ENCODE measurements around the gene LMAN2.
"Not testable (repeated sequence)": the region's sequence is repeated elsewhere in the genome, so short reads cannot be mapped to it uniquely, and the experiment has no call there.

LMAN2 gene

DNA sequence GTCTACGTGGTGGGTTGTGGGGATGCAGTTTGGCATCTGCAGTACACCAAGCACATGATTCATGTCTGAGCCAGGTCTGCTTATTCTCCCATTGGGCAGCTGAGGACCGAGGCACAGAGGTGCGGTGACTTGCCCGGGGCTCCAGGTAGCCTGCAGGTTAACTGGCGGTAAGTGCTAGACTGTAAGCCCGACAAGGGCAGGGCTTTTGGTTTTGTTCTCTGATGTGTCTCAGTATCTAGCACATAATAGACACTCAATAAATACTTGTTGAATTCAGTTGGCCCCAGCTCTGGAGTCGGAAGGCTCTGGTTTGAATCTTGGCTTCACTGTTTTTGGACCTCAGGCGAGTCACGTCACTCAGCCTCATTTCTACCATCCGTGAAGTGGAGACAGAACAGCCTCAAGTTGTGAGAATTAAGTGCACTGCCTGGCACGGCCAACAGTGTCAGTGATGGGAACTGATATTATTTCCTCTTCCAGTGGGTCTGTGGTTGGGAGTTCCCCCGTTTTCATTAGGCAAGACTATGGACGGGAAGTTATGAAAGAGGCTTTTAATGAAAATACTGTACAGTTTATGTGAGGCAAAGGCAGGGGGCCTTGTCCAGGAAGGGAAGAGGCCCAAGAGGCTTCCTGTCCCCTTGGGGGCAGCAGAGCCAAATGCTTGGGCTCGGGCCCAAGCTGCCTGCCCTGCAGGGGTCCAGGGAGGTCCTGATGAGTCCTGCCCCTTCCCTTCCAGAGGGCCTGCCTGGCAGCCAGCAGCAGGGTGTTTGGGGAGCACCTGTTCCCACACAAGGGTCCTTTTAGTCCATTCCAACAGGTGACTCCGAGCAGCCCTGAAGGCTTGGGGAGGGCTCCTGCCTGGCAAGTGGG is 44.6 kb downstream of the LMAN2 start:
- DNase-seq (ENCODE audit: low read depth, low spot score) = no peak

DNA sequence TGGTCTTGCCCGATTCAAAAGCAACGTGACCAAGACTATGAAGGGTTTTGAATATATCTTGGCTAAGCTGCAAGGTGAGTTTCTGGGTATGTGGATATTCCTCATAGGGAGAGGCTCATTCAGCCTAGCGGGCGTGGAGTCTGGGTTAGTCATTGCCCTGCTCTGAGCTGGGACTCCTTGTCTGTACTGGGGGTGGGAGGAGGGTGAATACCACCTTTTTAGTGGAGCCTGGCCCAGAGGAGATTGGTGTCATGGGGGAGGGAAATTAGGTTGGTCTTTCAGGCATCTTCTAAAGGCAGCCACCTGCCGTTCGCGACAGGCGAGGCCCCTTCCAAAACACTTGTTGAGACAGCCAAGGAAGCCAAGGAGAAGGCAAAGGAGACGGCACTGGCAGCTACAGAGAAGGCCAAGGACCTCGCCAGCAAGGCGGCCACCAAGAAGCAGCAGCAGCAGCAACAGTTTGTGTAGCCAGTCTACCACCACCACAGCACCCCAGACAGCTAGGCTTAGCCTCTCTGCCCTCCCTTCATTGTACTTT is 45.3 kb downstream of the LMAN2 start:
- DNase-seq (ENCODE audit: low read depth, low spot score) = not testable (repeated sequence)

DNA sequence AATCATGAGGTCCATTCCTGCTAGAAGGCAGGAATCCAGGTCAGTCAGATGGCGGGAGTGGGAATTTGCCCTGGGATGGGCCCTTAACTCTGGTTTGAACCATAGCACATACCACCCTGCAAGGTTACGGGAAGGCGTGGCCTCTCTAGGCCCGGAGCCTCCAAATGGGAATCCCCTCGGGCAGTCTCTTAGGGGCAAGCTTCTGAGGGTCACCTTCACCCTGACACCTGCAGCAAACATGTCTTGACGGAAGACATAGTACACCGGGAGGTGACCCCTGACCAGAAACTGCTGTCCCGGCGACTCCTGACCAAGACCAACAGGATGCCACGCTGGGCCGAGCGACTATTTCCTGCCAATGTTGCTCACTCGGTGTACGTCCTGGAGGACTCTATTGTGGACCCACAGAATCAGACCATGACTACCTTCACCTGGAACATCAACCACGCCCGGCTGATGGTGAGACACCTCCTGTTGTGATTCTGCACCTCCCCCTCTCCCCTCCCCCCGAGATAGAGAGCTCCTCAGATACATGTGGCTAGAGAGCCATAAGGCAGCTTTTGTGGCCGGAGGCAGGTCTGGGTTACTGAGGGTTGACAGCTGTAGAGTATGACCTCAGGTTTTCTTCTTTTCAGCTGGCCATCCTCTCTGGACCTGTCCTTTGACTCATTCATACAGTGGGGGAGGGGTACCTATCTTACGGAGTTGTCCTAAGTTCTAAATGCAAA is 46.9 kb downstream of the LMAN2 start:
- no peak for DNase-seq (ENCODE audit: low read depth, low spot score)

DNA sequence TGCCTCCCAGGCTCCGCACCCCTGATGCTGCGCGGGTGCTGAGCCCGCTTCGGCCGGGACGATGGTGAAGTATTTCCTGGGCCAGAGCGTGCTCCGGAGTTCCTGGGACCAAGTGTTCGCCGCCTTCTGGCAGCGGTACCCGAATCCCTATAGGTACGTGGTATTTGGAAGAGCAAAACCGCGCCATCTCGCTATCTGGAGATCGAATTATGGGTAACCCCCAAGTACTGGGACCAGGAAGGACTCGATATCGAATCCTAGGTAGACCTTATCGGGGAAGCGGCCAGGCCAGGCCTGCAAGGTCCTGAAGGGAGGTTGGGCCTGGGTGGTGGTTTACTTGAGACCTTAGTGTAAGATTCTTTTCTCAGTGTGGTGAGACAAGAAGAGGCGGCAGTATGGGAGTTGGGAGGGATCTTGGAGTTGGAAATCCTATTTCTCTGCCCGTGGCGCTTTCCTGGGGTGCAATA is 47.5 kb downstream of the LMAN2 start:
- DNase-seq (ENCODE audit: low read depth, low spot score) = no peak

DNA sequence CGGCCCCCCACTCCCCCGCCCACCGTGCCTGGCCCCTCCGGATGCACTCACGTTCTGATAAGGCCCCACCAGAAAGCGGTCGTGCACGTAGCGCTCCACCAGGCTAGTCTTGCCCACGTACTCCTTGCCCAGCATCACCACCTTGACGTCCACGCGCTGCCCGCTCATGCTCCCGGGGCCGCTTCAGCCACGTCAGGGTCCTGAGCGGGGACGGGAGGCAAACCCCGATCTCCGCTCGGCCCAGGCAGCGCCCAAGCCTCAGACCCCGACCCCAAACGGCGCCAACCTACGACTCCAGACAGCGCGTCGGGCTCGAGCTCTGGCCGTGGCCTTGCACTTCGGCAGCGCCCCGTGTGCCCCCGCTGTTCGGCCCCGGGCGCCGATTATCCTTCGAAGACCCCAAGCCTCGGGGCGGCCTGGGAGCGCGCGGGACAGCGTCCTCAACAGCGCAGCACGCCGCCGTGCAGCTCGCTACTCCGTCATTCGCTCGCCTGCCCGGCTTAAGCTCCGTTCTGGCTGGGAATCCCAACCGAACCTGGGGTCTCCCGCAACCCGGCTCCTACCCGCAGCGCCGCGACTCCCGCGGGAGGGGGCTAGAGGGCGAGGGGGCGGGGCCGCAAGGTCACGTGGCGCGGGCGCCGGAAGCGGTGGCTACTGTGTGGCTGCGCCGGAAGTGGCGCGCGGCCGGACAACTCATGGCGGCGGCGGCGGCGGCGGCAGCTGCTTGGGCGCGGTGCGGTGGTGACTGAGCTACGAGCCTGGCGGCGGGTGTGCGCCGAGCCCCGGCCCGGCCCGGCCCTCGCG is 48.1 kb downstream of the LMAN2 start, which contains the start of the genes PRELID1 and RAB24:
Gene PRELID1 (plus strand): TSS at position 679 of the 804 bp plus-strand sequence. CDS start 187 bp downstream, outside the sequence.
Gene RAB24 (minus strand): TSS at position 599 of the 804 bp plus-strand sequence. CDS start 431 bp downstream, at position 168.
- no peak for DNase-seq (ENCODE audit: low read depth, low spot score)

DNA sequence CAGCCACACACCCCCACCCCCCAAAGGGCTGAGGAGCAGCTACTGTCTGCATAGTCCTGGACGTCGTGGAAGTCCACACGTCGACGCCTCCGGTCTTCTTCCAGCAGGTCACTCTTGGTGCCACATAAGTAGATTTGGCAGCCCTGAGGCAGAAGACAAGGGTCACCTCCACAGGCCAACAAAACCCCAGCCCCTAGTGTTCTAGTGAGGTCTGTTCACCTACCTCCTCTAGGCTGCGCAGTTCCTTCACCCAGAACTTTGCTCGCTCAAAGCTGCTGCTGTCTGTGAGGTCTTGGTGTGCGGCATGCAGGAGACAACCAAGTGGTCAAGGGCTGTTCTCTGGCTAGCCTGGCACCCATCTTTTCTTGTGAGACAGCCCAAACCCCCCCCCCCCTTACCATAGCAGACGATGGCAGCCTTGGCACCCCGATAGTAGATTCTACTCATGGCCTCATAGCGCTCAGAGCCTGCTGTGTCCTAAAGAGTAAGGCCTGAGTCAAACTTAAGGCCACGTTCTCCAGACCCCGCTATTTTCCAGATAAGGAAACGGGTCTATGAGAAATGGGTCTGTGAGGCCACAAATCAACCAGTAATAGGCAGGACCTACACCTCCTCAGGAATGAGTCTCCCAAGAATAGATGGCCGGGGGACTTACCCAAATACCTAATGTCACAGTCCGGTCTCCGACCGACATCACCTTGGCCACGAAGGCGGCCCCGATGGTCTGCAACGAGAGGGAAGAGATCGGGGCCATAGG is 48.9 kb downstream of the LMAN2 start:
- DNase-seq (ENCODE audit: low read depth, low spot score) = no peak

DNA sequence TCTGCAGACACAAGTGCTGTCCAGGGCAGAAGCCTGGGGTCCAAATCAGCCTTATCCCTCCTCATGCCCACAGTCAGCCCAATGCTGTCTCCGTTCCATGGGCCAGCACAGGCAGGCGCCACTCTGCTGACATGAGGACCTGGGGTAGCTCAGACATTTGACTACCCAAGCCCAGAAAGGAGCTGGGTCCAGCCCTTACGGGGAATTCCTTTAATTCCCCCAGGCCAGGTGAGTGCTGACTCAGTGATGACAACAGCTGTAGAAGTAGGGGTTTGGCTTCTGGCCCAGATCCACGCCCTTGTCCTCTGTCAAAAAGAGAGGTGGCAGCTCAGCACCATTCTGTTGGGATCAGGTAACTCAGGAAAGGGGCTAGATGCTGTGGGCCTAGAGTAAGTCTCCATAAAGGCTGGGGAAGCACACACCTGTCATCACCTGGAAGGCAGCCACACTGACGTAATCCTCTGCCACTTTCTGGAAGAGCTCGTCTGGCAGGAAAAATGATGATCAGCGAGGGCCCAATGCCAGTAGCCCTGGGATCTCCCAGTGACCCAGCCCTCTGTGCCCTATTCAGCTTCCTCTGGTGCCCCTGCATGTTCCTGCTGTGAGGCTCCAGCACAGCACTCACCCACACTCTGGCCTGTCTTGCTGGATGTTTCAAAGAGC is 49.8 kb downstream of the LMAN2 start:
- no peak for DNase-seq (ENCODE audit: low read depth, low spot score)

DNA sequence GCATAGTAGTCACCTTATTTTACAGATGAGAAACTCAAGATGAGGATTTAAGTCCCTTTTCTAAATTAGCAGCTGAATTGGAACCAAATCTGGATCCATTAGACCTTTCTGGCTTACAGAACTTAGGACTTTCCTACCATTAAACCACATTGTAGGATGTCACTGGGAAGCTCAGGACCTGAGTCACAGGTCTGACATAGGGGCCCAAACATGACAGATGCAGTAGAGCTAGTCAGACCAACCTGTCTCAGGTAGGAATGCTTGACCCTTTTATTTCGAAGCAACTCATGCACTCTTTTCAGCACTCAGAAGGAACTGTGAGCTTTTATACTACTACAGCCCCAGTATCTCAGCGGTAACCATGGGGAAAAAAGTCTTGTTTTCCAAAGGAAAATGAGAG is 50.5 kb downstream of the LMAN2 start:
- no peak for DNase-seq (ENCODE audit: low read depth, low spot score)

DNA sequence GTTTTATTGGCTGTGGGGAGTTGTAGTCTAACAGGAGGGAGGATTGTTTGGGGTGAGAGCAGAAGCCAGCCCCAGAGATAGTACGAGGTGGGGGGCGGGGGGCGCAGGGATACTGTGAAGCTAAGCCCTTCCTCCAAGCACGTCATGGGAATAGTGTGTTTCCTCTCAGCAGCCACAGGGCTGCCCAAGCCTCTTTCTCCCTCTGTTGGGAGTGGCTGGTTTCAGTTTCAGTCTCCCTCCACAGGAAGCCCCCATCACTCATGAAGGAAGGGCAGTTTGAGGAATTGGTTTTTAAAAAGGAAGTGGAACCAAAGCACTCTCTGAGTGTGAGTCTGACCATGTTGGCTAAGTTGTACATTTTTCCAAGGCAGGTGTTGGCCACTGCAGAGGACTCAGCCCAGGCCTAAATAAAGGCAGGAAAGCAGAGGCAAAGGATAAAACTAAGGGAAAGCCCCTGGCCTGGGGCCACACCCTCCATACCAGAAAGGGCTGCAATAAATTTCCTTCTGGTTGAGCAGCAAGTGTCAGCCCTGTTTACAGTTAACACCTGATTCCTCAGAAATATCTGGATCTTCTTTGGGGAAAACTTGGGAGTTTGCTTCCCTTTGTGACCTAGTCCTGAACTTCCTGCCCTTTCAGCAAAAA is 51.1 kb downstream of the LMAN2 start:
- peak; percentile 58 for DNase-seq (ENCODE audit: low read depth, low spot score)

DNA sequence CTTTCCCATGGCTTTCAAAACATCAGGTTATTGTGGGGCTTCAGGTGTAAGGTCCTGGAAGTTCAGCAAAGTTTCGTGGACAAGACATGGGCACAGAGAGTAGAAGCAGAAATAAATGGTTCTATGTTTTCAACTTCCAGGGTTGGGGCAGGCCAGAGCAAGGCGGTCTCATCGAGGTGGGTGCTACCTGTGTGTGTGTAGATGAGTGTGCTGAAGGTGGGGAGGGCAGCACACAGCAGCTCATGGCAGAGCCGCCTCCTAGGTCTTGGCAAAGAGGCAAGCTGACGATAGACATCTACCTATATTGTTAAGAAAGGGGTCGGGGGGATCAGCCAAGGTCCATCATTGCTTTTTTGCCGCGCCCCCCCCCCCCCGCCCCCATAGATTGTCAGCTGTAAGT is 51.8 kb downstream of the LMAN2 start:
- DNase-seq (ENCODE audit: low read depth, low spot score) = no peak

DNA sequence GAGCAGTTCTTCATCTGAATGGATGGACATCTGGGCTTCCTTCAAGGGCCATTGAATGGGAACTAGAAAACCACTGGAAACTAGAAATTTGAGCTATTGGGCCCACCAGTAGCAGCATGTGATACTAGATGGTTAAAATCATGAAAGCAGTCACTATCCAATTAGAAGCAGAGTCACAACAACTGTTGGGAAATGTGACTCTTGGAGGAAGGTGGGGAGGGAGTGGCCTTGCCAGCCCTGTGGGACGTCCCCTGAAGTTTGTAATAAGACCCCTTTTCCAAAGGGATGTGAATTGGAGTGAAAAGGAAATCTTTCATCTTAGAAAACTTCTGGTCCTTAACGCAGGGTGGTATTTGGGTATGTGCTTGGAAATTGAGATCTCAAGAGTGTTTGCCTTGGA is 53.5 kb downstream of the LMAN2 start:
- DNase-seq (ENCODE audit: low read depth, low spot score) = no peak

DNA sequence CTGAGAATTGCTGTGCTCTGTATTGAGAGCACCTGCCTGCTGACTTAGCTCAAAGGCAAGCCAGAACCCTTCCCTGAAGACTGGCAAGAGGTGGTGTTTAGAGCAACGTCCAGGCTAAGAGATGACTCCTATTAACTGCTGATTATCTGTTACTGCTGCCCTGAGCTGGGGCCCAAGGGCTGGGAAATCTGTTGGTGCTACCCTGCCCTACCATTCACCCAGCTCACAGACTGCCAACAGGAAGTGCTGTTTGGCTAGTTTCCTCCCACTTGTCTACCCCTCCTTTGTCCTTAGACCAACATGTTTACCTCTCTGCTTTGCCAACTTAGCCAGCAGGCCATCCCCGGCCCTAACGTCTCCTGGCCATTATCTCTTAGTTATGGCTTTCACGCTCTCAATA is 54.9 kb downstream of the LMAN2 start:
- no peak for DNase-seq (ENCODE audit: low read depth, low spot score)

DNA sequence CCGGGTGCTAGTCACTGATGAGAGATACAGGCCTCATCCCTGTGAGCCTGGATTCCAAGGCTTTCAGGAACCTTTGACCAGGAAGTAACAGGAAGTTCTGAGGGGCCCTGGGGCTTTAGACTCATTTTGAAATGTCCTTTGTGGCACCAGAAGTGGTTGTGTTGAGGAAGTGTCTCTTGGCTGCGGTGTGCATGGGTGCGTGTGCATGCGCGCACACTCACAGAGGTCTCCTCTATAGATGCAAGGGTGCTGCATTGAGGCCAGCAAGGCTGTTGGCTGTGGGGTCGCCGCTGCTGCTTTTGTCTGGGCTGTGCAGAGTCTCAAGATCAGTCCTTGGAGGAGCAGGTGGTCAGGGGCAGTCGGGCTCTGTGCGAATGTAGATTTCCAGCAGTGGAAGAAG is 55.5 kb downstream of the LMAN2 start:
- no peak for DNase-seq (ENCODE audit: low read depth, low spot score)

DNA sequence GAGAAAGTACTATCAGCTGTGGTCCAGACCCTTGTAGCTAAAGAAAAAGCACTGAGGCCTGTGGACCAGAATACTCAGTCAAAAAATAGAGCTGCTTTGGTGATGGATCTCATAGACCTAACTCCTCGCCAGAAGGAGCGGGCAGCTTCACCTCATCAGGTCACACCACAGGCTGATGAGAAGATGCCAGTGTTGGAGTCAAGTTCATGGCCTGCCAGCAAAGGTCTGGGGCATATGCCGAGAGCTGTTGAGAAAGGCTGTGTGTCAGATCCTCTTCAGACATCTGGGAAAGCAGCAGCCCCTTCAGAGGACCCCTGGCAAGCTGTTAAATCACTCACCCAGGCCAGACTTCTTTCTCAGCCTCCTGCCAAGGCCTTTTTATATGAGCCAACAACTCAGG is 56.8 kb downstream of the LMAN2 start:
- no peak for DNase-seq (ENCODE audit: low read depth, low spot score)

DNA sequence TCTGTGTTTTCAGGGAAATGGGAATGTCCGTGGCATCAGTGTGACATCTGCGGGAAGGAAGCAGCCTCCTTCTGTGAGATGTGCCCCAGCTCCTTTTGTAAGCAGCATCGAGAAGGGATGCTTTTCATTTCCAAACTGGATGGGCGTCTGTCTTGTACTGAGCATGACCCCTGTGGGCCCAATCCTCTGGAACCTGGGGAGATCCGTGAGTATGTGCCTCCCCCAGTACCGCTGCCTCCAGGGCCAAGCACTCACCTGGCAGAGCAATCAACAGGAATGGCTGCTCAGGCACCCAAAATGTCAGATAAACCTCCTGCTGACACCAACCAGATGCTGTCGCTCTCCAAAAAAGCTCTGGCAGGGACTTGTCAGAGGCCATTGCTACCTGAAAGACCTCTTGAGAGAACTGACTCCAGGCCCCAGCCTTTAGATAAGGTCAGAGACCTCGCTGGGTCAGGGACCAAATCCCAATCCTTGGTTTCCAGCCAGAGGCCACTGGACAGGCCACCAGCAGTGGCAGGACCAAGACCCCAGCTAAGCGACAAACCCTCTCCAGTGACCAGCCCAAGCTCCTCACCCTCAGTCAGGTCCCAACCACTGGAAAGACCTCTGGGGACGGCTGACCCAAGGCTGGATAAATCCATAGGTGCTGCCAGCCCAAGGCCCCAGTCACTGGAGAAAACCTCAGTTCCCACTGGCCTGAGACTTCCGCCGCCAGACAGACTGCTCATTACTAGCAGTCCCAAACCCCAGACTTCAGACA is 57.5 kb downstream of the LMAN2 start:
- DNase-seq (ENCODE audit: low read depth, low spot score) = no peak

DNA sequence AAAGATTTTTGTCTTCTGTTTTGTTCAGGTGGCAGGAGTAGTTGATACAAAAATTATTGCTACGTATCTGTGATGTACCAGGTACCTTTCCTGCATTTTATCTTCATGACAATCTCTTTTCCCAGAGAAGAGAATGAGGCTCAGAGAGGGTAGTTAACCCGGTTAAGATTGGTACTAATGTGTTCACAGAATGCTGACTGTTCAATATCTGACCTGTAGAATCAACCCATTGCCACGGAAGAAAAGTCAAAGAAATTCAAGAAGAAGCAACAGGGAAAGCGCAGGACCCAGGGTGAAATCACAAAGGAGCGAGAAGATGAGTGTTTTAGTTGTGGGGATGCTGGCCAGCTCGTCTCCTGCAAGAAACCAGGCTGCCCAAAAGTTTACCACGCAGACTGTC is 59.7 kb downstream of the LMAN2 start:
- no peak for DNase-seq (ENCODE audit: low read depth, low spot score)

DNA sequence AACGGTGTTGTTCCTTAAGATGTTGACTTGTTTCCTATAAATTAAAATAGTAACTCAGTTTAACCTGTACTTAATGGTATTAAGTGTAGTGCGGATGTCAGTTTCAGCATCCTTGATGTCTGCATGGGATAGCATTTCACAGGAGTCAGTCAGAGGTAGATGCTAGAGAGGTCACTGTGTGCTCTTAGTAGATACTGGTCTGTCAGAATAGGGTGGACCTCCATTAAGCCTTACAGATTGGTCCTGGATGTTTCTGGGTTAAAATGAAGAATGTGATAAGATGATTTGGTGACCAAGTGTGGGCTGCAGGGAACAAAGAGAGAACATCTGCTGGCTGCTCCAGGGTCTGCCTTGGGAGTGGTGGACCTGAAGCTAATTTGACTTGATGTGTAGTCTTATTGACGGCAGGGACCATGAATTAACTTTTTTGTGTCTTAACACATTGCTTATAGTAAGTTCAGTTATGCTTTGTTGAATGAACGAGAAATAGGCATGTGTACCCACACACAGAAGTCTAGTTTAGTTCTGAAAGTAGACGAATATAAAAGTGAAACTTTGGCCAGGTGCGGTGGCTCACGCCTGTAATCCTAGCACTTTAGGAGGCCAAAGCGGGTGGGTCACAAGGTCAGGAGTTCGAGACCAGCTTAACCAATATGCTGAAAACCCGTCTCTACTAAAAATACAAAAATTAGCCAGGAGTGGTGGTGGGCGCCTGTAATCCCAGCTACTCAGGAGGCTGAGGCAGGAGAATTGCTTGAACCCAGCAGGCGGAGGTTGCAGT is 60.5 kb downstream of the LMAN2 start:
- DNase-seq (ENCODE audit: low read depth, low spot score) = no peak

DNA sequence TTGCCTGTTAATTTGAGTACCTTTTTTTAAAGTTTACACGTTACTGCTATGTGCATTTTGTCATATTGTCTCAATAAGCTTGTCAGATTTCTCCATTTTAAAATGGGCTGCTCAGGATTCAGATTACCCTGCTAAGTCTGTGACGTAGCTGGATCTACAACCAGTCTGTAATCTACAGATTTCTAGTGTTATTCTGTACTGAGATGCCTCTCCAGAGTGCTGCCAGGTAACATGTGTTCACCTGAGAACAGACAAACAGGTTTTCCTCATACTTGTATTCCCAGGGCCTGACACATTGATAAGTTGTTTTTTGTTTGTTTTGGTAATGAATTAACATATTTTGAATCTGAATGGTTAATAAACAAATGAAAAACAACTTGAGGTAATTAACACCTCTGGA is 63.3 kb downstream of the LMAN2 start:
- DNase-seq (ENCODE audit: low read depth, low spot score) = no peak
